Measurements from ENCODE around the gene TADA2B.

TADA2B gene

DNA sequence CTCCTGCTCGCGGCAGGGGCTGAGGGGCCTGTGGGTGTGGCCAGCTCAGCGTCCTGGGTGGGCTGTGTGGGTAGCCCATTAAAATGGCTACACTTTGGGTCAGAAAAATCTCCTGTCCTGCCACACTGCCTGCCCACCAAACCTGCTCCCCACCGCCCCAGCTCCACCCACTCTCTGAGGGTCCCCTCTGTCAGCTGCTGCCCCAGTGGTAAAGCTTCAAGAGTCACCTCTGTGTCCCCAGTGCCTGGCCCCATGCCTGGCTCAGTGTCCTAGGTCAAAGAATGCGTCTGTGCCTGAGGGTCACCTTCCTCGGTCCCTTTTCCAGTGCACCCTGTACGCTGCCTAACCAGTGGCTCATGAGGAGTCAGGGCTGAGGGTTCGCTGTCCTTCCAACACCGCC is 24.9 kb upstream of the TADA2B start:
- no peak for DNase-seq

DNA sequence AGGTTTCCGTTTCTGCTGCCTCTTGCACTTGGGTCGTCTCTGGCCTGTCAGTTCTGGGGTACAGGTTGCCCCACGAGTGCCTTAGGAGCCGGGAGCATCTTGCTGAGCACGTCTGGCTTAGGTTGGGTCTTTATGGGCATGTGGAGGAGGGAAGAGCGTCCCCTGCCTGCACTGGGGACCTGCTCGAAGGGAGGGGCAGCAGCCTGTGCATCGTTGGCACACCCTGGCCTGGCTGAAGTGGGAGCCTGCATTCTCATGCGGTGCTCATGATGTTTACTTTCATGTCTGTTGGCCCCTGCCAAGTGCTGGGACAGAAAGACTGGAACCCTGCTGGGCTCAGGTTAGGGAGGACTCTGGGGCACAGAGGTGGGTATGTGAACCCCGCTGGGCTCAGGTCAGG is 23.8 kb upstream of the TADA2B start:
- no peak for DNase-seq

DNA sequence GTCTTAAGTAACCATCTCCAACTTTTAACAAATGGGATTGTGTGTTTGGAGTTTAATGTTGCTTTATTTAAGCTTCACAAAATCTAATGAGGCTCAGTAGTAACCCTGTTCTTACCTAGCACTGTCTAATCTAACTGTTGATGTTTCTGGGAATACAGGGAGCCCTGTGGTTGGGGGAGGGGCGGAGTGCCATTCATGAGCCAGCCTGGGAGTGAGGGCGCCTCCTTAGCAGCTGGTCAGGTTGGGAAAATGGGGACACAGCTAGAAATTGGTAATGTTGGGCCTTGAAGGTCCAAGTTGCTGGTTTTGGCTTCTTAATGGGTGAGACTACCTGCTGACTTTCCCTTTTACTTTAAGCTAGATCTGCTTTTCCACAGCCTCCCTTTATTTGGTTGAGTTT is 22.9 kb upstream of the TADA2B start:
- no peak for DNase-seq

DNA sequence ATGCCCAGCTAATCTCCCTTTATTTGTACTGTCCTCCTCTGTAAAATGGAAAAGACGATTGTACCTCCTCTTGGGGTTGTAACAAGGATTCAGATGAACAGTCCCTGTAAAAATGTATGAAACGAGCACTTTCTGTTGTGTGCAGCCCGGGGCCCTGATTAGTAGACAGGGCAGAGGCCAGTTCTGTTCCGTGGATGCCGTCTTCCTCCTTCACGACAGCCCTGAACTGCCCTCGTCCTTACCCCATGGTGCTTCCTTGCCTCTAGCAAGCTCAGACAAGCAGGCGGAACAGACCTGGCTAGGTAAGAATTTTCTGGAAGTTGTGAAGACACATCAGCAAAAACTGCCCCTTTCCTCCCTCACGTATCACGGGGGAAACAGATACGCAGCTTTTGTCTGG is 22.3 kb upstream of the TADA2B start:
- no peak for DNase-seq

DNA sequence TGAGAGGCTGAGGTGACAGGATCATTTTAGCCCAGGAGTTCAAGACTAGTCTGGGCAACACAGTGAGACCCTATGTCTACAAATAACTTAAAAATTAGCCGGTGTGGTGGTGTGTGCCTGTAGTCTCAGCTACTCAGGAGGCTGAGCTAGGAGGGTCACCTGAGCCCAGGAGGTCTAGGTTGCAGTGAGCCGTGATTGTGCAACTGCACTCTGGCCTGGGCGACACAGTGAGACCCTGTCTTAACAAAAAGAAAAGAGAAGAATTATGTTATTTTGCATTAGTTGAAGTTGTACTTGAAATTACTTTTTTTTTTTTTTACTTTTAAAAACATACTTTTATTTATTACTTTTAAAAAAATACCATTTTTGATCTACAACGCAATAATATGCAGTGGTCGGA is 21.8 kb upstream of the TADA2B start:
- DNase-seq = no peak

DNA sequence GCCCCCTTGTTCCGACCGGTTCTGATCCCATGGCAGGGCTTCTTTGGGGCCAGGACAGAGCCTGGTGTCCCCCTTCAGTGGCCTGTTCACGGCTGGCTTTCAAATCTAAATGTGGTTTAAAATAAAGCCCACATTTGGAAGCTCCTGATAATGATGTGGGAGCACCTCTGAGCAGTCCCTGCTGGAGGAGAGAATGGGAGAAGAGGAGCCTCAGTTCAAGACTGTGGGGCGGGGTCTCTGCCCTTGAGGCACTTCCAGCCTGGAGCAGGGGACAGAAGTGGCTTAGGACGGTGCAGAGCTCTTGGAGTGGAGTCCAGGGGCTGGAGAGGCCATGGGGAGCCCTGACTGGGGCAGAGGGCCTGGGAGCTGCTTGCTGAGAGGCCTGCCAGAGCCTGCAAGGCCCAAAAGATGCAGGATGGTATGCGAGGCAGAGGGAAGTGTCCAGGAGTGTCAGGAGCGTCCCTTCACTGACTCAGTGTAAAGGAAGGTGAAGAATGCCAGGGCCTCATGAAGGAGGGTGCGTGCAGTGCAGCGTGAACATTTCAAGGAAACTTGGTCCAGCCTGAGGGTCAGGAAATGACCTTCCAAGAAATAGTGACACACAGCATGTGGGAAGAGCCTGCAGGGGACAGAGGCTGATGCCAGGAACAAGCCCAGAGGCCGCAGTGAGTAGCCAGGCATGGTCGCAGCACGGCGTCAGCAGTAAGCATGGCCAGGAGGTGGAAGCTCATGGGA is 21.1 kb upstream of the TADA2B start:
- DNase-seq = peak; percentile 58

DNA sequence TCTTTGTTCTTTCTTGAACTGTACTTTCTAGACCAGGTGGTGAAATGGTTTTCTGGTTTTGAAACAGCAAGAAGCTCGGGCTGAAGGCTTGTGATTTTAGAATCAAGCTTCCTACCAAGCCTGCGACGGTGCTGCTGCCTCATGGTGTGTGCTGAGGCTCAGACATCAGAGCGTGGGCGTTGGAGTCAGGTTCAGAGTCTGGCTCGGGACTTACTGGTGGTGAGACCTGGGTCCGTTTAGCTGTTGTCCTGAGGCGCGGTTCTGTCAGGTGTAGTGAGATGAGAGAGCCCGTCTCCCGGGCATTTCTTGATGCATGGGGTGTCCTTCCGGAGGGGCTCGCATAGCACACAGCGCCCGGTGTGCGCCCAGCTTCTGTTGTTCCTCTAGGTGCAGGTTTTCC is 19.7 kb upstream of the TADA2B start:
- no peak for DNase-seq

DNA sequence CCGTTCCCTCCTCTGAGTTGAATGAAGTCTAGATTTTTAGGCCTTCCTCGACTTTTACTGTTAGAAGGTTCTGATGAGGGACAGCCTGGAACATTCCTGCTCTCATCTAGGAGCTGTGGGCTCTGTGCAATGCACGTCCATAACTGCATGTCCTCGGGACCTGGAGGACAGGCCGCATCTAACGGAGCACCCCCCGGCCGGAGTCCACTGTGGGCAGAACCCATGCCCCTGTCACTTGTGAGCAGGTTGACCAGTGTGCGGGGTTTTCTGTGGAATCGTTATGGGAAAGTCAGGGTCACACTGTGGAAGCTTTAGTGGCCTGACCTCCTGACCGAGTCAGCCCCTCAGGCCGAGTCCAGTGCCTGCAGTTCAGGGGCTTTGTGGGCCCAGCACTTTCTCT is 19.3 kb upstream of the TADA2B start:
- no peak for DNase-seq

DNA sequence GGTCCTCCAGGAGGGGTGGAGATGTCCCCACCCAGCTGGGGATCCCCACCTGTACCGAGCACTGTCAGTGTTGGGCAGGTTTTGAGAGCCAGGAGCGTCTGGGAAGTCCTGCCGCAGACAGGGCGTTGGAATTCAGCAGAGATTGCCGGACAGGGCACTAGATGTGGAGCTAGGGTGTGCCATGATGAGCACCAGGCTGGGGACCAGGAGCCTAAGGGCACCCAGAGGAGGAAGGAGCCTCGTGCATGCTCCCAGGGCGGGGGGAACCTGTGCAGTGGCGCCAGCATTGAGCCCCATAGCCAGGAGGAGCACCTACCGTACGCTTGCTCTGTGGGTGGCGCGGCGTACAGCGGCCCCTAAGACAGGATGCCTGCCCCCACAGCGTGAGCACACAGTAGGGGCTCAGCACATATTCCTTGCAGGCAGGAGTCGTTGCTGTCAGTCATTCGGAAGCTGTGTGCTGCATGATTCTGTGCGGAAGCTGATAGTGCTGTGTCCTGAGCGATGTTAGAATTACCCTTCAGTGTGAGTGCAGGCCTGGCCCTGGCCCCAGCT is 18.8 kb upstream of the TADA2B start:
- DNase-seq = no peak

DNA sequence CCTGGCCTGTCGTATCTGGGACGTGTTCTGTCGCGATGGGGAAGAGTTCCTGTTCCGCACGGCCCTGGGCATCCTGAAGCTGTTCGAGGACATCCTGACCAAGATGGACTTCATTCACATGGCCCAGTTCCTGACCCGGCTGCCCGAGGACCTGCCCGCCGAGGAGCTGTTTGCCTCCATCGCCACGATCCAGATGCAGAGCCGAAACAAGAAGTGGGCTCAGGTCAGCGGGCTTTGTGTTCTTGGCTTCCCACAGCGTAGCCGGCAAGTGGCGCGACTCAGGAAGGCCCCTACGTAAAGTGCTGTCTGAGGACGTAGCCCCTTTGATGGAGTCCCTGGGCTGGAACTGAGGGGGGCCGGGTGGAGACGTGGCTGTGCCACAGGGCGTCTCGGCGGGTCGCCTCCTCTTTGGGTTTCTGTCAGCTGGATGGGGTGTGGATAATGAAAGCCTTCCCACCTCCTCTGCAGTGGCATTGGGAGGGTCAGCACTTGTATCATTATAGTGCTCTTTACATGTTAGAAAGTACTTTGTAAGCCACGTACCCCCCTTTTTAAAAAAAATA is 18.1 kb upstream of the TADA2B start:
- no peak for DNase-seq

DNA sequence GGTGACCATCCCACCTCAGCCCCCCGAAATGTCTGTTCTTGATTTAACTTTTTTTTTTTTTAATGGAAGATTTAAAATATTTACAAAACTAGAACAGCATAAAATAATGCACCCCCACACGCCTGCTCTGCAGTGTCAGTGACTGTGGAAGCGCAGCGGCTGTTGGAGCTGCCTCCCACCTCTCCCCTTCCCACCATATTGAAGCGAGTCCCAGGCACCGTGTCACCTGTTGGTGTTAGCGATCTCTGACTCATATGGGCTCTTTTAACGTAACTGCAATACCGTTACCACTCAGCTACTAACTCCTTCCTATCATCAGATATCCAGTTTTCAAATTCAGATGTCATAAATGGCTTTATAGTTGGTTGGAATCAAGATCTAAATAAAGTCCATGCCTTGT is 17.1 kb upstream of the TADA2B start:
- no peak for DNase-seq

DNA sequence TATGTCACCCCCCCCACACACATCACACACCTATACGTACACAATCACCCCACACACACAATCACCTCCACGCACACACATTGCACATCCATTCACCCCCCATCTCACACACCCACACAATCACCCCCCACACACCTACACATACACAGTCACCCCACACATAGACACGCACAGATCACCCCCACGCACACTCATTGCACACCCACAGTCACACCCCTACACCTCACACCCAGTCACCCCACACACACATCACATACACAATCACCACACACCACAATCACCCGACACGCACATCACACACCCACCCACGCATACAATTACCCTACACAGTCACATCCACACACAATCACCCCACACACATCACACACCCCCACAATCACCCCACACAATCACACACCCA is 15.9 kb upstream of the TADA2B start:
- no peak for DNase-seq

DNA sequence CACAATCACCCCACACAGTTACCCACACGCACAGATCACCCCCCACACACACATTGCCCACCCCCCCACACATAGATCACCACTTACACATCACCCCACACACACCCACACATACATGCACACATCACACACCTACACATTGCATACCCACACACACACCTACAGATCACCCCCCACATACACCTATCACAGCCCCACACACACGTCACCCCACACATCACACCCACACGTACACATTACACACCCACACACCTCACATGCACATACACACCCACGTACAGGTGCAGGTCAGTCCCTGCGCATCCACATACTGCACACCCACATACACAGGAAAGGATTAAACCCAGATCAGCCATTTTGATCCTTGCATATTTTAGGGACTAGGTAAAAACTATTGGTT is 15.3 kb upstream of the TADA2B start:
- no peak for DNase-seq

DNA sequence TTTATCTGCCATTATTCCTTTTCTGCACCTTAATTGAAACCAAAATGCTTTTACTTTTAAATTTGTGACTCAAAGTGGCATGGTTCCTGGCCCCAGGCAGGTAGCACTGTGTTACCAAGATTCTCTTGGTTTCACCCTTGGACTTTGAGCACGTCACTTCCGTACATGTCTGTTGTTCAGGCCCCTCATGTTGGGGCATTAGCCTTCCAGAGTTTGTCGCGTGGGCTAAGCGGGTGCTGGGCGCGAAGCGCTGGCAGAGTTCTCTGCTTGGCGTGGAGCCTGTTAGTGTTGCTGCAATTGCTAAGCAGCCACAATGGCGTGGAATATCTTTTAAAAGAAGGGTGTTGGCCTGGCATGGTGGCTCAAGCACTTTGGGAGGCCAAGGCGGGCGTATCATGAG is 14.0 kb upstream of the TADA2B start:
- DNase-seq = no peak

DNA sequence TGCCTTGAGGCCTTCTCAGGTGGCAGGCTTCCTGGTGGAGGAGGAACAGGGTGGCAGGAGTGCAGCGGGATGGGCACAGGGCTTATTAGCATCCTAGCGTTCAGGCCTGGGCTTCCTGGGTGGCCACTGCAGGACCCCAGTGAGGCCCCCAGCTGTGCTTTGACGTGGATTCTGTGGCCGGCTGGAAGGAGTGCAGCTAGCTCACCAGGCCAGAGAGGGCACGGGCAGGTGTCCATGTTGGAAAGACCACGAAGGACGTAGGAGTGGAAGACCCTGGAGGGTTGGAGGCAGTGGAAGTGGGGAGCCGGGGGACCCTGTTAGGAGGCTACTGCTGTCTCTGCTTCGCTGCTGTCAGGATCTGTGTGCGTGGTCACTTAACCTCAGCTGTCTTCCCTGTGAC is 13.3 kb upstream of the TADA2B start:
- DNase-seq = no peak

DNA sequence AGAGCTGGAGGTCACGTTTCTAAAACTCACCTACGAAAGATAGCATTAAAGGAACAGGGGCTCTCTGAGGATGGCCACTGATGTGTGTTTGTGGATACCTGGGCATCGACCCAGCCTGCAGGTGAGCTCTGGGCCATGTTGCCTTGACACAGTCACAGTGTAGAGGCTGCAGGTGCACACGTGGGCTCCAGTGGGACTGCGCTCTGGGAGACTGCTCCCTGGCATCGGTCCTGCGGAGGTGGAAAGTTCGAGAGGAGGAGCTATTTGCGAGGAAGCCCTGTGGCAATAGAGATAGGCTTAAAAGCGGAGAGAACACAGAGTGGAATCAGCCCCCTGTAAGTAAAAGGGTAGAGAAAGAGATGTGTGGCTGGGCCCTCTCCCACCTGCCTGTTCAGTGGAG is 12.3 kb upstream of the TADA2B start:
- DNase-seq = no peak

DNA sequence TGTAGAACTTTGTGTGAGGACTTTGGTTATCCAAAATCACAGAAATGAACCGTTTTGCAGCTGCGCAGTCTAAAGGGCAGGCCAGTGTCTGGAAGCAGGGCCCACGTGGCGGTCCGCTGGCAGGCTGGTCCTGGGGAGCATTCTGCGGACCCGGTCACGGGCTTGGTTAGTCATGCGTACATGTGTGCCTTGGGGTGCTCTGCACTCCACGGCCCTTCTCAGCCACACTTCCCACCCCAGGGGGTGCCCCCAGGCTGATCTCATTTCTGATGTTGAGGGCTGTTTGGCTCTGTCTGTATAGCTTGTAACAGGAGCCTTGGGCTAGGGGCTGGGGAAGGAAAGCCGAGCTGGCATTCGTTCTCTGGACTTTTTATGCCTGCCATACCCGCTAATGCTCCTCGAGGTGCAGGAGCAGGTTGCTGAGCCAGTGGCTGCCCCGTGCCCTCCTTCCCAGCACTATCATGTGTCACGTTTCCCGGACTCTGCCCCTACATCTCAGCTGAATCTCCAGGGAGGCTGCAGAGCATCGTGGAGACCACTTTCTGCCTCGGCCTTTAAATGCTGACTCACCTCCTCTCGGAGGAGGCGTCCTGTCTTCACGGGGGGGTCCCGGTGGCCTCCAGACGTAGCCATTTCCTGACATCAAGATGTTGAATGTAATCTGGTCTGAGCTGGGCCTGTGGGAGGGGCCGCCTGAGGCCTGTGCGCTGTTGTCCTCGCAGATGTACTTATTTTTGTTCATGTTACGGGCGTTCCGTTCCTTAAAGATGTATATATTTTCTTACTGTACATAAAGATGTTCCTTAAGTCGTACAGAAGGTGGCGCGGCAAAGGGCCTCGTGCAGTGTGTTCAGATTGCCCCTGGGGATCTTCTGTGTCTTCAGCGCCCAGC is 11.4 kb upstream of the TADA2B start:
- no peak for DNase-seq

DNA sequence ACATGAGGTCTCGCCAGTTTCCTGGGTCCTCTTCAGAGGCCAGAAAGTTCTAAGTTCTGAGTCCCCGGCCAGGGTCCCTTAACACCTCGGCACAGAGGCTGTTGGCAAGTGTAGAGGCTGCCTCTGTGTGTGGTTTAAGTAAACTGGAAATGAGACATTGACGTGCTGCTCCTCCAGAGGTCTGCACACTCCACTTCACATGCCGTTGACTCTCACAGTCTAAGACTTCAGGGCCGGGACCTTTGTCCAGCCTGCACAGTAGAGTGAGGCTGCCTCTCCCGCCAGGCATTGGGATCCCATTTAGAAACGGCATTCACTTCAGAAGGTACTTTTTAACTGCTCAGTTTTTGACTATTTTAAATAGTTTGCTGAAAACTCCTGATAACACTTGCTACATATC is 10.6 kb upstream of the TADA2B start:
- no peak for DNase-seq

DNA sequence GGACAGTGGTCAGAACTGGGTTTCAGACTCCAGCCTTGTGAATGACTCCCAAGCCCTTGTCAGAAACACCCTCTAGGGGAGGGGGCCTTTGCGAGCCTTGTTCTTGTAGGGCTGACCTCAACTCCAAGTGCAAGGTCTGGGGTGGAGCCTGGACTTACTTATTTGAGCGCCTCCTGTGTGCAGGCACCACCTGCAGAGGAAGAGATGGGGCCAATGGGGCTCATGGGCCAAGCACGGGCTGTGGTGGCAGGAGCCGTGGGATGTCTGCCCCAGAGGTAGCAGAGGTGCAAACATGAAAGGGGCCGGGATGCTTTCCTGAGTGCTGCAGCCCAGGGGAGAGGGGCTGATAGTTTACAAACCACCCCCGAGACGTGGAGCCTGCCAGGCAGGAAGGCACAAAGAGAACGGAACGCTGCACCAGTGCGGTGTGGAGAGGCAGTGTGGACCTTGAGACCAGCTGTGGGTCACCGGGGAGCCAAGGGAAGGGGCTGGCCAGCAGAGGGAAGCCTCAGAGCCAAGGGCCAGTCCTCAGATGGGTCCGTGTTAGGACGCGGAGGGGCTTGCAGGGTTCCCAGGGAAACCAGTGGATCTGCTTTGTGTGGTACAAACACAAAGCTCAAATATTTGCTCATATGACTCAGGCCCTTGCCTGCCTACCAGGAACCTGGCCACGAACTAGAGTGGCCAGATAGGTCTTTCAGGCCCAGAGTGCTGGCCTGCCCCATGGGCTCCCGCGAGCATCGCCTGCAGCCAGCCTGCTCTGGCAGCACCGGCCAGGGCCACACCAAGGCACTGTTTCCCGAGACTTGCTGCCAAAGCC is 8.7 kb upstream of the TADA2B start:
- DNase-seq = peak; percentile 45

DNA sequence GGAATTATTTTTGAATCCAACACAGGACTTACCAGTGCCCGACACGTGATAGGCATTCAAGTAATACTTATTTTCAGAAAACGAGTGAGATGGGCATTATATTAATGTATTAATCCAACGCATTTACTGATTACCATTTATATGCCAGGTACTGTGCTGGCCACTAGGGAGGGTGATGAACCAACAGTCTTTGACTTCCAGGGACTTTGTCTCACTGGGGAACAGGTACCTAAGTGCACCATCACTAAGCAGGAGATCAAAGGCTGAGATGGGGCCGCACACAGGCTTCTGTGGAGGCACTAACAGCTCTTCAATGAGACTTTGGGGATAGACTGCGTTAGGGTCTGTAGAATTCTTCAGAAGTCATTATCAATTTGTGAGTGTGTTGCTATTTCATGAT is 5.7 kb upstream of the TADA2B start:
- DNase-seq = no peak

DNA sequence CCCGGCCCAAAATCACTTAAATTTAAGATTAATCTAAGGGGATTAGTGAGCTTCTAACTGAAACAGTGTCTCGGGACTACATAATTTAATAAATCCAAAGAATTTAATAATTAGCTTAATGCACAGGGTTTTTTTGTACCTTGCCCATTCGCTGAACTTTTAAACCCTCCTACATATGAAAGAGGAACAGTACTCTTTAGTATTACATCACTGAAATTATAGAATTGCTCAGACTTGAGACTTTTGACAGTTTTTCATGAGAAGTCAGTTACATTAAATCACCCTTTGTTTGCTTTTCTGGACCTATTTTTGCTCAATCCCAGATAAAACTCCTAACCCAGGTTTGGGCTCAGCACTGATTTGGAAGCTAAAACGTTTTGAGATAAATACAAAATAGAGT is 2.4 kb upstream of the TADA2B start:
- no peak for DNase-seq

DNA sequence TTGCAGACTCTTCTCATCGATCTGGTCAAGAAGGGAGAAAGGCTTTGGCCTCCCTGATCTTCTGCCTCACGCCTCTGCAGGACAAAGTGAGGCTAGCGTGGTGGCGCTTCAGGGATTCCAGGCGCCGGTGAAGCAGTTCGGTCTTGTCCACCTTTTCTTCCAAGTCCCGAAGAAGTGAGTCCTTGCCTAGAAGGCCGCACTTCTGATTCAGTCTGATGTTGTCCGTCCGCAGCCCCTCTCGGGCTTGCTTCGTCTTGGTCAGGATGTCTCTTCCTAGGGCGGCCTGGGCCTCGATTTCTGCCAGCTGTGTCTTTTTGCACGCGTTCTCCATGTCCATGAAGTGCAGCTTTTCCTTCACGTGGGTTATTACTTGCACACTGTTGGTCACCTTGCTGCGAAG is 1.9 kb upstream of the TADA2B start:
- no peak for DNase-seq

All from fibroblast of skin of right quadriceps (primary cell).